Pulmonary artery endothelial cell (primary cell): Measurements from ENCODE around the gene TRRAP. TPM values are rescaled to one million over a fixed set of nuclear protein-coding genes. Genes with fewer than 3 reads are reported as not detected.
"Not testable (repeated sequence)": the region's sequence is repeated elsewhere in the genome, so short reads cannot be mapped to it uniquely, and the experiment has no call there.

Experiments
- DNase-seq: peaks from one replicate; pipeline ENCODE4 v3.0.0-alpha.2; 2011; ENCODE audit warnings: low read depth, low spot score
- total RNA-seq: library from RNA; depleted of rRNA; stranded (reverse); fragments of >200 nt; gene quantifications from 2 replicates; pipeline ENCODE4 v1.2.3, GENCODE V29; 2014

The TRRAP gene
- total RNA-seq, 1 donor from 2014 or later: 17.1 TPM

DNA sequence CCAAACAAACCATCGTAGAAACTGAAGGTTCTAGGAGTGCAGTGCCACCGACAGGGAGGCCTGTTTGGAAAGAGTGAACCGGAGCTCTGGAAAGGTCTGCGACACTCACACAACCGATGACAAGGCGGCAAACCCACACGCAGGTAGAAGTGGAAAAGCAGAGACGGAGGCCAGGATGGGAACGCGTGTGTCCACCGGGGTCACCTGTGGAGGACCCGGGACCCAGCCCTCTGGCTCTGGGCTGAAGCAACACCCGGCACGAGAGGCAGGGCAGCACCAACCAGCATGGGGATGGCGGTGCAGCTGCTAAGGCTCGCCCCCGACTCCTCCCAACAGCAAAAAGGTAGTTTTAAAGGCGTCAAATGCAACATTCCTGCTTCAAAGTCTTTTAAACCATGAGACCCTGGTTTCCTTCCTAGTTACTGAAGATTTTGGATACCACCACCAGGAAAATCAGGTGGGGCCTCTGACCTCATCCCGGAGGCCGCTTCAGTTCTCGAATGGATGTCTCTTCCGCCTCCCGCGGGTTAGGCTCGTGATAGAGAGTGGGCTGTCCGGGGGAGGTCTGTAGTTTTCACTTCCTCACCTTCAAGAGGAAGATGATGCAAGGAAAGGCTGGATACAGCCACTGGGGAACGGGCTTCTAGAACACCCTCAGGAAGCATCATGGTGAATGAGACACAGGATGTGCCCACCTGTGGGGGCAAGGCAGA is 150.1 kb downstream of the TRRAP start:
- no peak for DNase-seq

DNA sequence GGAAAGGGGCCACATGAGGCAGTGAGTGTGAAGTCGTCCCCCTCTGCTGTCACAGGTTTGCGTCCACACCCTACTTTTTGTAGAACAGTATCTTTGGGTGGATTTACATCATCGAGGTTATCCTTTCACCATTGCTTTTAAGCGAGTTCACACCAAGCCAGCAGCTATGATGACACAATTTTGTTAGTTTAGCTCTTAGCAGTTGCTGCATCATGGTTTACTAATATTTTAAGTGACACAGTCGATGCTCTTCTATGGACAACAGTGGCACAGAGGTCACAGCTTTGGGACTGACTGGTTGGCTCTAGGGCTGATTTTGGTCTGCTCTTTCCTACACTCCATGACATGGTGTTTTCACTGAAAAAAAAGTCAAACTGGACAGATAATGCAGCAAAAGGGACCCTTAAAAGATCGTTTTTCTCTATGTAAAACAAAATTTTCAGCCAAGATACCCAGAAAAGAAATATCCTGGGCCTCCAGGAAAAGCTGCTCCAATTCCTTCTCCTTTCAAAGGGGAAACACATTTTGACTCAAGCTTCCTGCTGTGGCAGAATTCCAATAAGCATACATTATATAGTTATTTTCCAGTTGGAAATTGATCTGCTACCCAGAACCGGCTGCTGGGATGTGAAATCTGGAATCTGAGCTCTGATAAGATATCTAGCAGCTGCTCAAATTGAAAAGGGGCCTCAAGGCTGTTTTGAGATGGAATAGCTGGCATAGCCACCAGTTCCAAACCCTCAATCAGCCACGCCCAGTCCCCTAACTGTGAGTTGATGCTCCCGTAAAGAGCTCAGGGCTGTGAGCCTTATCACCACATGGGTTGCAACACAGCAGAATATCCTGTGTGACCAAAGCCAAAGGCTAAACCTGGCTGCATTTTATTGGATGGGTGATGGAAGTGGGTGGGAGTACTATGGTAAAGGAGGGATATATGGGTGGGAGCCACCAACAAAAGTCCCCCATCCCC is 151.4 kb downstream of the TRRAP start:
- peak; percentile 46 for DNase-seq

- DNase-seq: no peak
Observed at GRCh38 chr7:99030457-99030856, 152.1 kb downstream of the TRRAP start.

DNA sequence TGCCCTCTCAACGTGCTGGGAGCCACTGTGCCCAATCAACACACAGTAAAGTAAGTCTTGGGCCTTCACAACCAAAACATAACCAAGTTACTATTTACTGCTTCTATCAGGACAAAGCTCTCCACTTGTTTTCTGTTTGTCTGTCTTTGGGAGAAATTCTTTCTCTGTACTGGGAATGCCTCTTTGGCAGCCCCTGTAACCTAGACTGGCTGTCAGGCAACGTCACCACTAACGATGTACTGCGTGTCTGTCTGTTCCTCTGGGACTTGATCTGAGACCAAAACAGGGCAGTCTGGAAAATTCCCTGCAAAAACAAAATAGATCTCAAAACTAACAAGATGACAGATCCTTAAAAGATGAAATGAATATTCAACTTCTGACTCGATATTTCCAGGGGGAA is 152.6 kb downstream of the TRRAP start:
- no peak for DNase-seq

DNA sequence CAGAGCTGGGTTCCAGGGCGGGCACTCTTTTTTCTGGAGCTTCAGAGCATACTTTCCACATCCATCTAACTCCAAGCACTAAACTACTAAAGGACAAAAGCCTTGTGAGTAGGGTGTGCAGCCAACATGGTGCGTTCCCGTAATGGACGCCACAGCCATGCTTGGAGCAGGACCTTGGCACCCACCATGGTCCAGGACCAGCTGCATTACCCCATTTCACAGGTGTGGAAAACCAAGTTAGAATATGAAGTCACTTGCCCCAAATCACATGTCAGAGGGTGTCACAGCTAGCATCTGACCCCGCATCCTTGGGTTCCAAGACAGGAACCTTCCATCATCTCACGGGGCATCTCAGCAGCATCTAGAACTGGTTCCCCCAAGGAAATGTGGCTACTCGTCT is 153.2 kb downstream of the TRRAP start:
- no peak for DNase-seq

GRCh38 chr7:99032928-99033327 is 154.6 kb downstream of the TRRAP start:
- no peak for DNase-seq

- DNase-seq: no peak
Observed at GRCh38 chr7:99033765-99034164, 155.4 kb downstream of the TRRAP start.

DNA sequence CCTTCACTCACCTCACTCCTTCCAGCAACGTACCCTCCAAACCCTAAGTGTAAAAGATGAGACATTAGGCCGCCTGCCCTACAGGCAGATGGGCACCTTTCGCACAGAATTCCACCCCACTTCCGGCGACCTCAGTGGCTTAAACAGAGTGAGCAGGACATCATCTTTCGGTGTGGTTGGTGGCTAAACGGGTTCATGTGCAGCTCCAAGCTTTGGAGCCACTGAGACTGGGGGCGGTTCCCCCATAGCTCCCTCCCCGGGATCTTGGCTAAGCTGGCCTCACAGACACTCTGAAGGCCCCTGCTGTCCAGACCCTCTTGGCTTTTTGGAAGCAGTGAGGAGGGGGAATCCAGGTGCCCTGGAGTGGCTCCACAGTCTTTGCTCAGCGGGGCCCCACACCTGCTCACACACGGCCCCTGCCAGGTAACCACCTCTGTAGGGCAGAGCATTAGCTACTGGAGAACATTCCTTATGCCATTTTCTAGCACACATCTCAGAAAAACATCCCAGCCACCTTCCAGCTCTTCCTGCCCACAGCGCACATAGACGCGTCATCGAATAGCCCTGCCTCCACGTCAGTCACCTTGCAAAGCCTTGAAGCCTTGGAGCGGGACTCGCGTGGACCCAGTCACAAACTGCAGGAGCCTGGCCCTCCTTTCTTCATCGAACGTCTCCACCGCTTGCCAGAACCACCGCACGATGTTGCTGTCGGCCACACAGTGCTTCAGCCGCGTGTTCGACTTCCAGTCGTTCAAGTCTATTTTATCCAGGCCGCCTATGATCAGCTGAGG is 156.8 kb downstream of the TRRAP start:
- DNase-seq: no peak

DNA sequence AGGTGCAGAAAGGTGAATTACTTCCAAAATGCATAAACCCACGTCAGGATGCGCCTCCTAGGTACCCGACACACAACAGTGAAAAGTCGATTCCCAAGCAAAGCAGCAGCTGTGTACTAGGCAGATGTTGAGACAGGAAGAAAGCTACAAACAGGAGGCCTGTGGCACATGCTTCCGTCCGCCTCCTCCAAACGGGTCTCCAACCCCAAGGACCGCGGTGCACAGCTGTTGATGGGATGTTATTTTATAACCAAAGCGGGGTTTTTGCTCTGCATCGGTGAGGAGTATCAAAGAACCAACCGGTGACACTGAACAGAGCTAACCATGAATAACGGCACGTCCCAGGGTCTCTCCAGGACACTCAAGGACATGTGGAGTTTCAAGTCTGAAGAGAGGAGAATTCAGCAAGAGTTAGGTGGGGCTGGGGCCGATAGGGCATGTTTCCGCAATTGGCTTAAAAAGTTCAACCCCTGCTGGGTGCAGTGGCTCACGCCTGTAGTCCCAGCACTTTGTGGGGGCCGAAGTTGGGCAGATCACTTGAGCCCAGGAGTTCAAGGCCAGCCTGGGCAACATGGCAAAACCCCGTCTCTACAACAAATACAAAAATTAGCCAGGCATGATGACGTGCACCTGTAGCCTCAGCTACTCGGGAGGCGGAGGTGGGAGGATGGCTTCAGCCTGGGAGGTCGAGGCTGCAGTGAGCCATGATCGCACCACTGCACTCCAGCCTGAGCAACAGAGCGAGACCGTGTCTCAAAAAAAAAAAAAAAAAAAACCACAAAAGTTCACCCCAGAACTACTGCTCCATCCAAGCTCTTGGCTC is 157.6 kb downstream of the TRRAP start:
- no peak for DNase-seq

- DNase-seq: no peak
Observed at GRCh38 chr7:99036546-99037111, 158.3 kb downstream of the TRRAP start.

DNA sequence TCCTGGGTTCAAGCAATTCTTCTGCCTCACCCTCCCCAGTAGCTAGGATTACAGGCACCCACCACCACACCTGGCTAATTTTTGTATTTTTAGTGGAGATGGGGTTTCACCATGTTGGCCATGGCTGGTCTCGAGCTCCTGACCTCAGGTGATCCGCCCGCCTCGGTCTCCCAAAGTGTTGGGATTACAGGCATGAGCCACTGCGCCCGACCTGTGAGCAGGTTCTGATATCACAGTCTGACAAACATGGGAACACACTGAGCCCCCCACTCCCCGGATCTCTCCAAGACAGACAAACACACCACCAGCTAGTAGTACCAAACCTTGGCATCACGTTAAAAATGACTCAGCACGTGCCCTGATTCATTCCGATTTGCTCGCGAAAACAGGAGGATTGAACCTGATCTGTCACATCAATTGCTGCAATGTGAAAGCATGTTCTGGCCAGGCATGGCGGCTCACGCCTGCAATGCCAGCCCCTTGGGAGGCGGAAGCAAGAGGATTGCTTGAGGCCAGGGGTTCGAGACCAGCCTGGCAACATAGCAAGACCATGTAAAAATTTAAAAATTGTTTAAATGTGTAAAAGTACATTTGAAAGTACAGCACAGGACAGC is 159.1 kb downstream of the TRRAP start:
- DNase-seq: no peak

DNA sequence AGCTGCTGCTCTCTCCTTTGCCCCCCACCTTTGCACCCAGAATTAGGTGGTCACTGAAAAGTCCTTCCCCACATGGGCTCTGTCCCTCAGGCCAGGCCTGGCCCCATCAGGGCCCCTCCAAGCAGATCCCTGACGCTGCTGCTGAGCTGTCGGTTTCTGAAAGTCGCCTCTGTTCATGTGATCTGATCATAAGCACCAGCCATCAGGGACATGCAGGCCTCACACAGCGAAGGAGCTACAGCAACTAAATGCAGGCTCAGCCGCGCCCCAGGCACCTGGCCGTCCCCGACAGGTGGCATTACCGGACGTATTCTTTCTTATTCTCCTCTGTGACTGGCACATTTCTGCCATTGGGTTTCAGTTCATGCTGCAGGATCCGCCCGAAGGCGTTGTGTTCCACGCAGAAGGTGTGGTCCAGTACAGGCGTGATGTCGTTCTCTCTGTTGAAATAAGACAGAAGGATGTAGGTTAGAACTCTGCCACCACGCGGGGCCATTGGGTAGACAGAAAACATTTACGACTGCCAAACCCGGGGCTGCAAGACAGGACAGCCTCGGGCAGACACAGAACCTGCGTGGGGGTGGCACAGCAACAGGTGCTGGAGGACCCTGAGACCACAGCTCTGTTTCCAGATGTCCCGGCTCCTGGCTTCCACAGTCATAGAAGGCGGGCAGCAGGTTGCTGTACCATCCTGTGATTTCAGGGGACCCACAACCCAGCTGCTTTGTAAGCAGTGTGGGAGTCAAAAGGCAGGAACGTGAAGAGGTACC is 159.9 kb downstream of the TRRAP start:
- DNase-seq: no peak

DNA sequence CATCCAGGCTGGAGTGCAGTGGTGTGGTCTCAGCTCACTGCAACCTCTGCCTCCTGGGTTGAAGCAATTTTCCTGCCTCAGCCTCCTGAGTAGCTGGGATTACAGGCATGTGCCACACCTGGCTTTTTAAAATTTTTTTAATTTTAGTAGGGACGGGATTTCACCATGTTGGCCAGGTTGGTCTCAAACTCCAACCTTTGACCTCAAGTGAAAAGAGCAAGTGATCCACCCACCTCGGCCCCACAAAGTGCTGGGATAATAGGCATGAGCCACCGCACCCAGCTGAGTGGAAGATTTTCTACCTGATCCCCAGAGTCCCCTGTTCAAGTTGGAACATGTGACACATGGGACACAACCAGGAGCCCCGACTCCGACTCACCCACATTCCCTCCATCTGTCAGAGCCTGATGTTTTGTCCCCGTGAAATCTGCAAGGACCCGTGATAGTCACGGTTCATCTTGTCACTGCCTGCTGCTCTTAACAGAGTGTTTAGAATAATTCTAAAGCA is 161.1 kb downstream of the TRRAP start:
- DNase-seq: no peak

- DNase-seq: peak; percentile 71
Observed at GRCh38 chr7:99040104-99040958, 162.0 kb downstream of the TRRAP start.

- DNase-seq: no peak
Observed at GRCh38 chr7:99041526-99041925, 163.2 kb downstream of the TRRAP start.

- DNase-seq: peak; percentile 43
Observed at GRCh38 chr7:99042957-99043356, 164.6 kb downstream of the TRRAP start.

DNA sequence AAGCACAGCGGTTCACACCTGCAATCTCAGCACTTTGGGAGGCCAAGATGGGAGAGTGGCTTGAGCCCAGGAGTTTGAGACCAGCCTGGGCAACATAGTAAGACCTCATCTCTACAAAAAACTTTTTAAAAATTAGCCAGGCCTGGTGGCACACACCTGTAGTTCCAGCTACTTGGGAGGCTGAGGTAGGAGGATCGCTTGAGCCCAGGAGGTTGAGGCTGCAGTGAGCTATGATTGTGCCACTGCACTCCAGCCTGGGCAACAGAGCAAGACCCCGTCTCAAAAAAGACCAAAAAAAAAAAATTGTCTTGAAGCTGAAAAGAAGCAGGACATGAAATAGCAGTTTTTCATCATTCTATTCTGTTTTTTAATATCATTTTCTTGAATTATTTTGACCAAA is 166.5 kb downstream of the TRRAP start:
- DNase-seq: not testable (repeated sequence)

GRCh38 chr7:99046262-99046661 is 167.9 kb downstream of the TRRAP start:
- not testable (repeated sequence) for DNase-seq
